Keratinocyte (primary cell): ENCODE results near the gene ZDHHC24. TPM values are rescaled to one million over a fixed set of nuclear protein-coding genes. Genes with fewer than 3 reads are reported as not detected.

Source experiments
- DNase-seq: peaks from one replicate; pipeline ENCODE4 v3.0.0-alpha.2; 2011; ENCODE audit warnings: low read depth, missing footprints, low spot score
- FAIRE-seq: peaks from 2 replicates; lab custom pipeline; 2011; peaks lifted over from hg19 to GRCh38; lab: Jason Lieb, UNC
- H2AFZ ChIP-seq: 2 replicates; pipeline ENCODE4 v1.6.0; 2012; ENCODE audit warnings: low read length, control low read depth, inconsistent platforms; ENCODE audit not compliant: control insufficient read depth
- H3K27ac ChIP-seq: 2 replicates; pipeline ENCODE4 v1.5.1; 2011; ENCODE audit warnings: low read length; ENCODE audit not compliant: control insufficient read depth, insufficient read depth
- H3K27me3 ChIP-seq: 3 replicates; pipeline ENCODE4 v1.6.0; 2011; ENCODE audit warnings: low read length; ENCODE audit not compliant: control insufficient read depth, insufficient read depth; ENCODE audit errors: extremely low read depth
- H3K36me3 ChIP-seq, 2 experiments: 2 replicates in 1 of 2; 3 replicates in 1 of 2; pipeline ENCODE4 v1.5.1; 2011; ENCODE audit warnings: low read length in 2 of 2, mild to moderate bottlenecking in 1 of 2; ENCODE audit not compliant: control insufficient read depth in 2 of 2, insufficient read depth in 2 of 2; ENCODE audit errors: extremely low read depth in 1 of 2
- H3K4me1 ChIP-seq: 3 replicates; pipeline ENCODE4 v1.5.1; 2011; ENCODE audit warnings: low read length; ENCODE audit not compliant: control insufficient read depth, insufficient read depth; ENCODE audit errors: extremely low read depth
- H3K4me2 ChIP-seq: 3 replicates; pipeline ENCODE4 v1.6.0; 2011; ENCODE audit warnings: low read depth, low read length; ENCODE audit not compliant: control insufficient read depth, insufficient read depth; ENCODE audit errors: extremely low read depth
- H3K4me3 ChIP-seq, 3 experiments: fragments of 200-600 bp in 1 of 3; sonication (generic) in 1 of 3; 2 replicates in 2 of 3; 3 replicates in 1 of 3; pipeline ENCODE4 v1.5.1; 2011 to 2016; ENCODE audit warnings: low read length in 3 of 3, mild to moderate bottlenecking in 3 of 3, control low read depth in 2 of 3, inconsistent platforms in 1 of 3, low read depth in 1 of 3, mixed read lengths in 1 of 3, mixed run types in 1 of 3, moderate library complexity in 1 of 3; ENCODE audit not compliant: control insufficient read depth in 2 of 3, insufficient read depth in 2 of 3; ENCODE audit errors: extremely low read depth in 1 of 3
- H3K79me2 ChIP-seq: 2 replicates; pipeline ENCODE4 v1.6.0; 2012; ENCODE audit warnings: low read length; ENCODE audit not compliant: control insufficient read depth, insufficient read depth
- H3K9ac ChIP-seq: 3 replicates; pipeline ENCODE4 v1.6.0; 2011; ENCODE audit warnings: low read length; ENCODE audit not compliant: control insufficient read depth, insufficient read depth; ENCODE audit errors: extremely low read depth
- H3K9me1 ChIP-seq: 3 replicates; pipeline ENCODE4 v1.6.0; 2011; ENCODE audit warnings: low read length; ENCODE audit not compliant: control insufficient read depth, insufficient read depth; ENCODE audit errors: extremely low read depth
- H3K9me3 ChIP-seq: 2 replicates; pipeline ENCODE4 v1.5.1; 2012; ENCODE audit warnings: low read depth, low read length; ENCODE audit not compliant: control insufficient read depth
- H4K20me1 ChIP-seq: 3 replicates; pipeline ENCODE4 v1.6.0; 2011; ENCODE audit warnings: low read length; ENCODE audit not compliant: control insufficient read depth, insufficient read depth; ENCODE audit errors: extremely low read depth
- EZH2 ChIP-seq: IDR thresholded peaks from one replicate; pipeline ENCODE4 v1.6.1; 2012; ENCODE audit warnings: inconsistent platforms, mild to moderate bottlenecking, low read length, moderate library complexity
- dilution Hi-C: fragments of 300-500 bp; cut with MboI; formaldehyde crosslinking; loops from one replicate; pipeline ENCODE4 v1.7.0; 2020; ENCODE audit warnings: low sequenced_read_pairs; ENCODE audit not compliant: extremely low pct_ligation_motif_present
- polyA plus RNA-seq, 5 experiments: library from polyadenylated mRNA; depleted of rRNA in 3 of 5; stranded (reverse) in 3 of 5; stranded (forward) in 1 of 5; unstranded in 1 of 5; fragments of >200 nt; gene quantifications; 1 replicate in 1 of 5; 2 replicates in 3 of 5; 3 replicates in 1 of 5; pipeline versions ENCODE4 v1.2.1 to v1.2.3, GENCODE V29; 2011 to 2012; ENCODE audit warnings: missing spikeins in 2 of 5, low read depth in 1 of 5, low replicate concordance in 1 of 5
- TF ChIP-seq, protein P1 (sequence below), 3 experiments: IDR thresholded peaks in 1 of 3; conservative IDR thresholded peaks in 1 of 3; optimal IDR thresholded peaks in 1 of 3; 2 replicates in 2 of 3; 3 replicates in 1 of 3; pipeline versions ENCODE3 to v1.5.1; 2011; ENCODE audit warnings: low read length in 3 of 3, mild to moderate bottlenecking in 3 of 3, moderate library complexity in 2 of 3, control low read depth in 1 of 3, inconsistent platforms in 1 of 3; ENCODE audit not compliant: insufficient read depth in 2 of 3; ENCODE audit errors: extremely low read depth in 1 of 3

ZDHHC24 gene
- polyA plus RNA-seq, 1 donor (not counting 4 experiments of a cell fraction or from before 2014, with no cell fraction given), result 4.8 TPM

DNA sequence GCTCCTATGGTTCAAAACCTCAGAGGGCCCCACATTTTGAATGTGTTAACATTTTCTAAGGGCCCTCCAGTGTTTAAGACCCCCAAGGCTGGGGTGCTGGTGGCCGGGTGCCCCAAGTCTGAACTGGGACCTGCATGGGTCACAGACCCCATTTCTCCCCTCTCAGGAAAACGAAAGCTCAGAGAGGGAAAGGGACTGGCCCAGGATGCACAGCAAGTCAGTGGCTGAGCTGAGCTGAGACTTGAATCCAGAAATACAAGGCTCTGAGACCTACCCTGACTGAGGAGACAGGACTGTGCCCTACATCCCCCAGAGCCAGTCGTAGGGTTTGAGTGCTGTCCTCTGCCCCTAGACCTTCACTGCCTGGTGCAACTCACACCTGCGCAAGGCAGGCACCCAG is 5.0 kb upstream of the ZDHHC24 start:
- Histone ChIP-seq H3K79me2 (no peaks in the 10 kb centered on the region), H3K27ac (no peak overlapping the region), H3K4me1 (peaks cover 4% of the 10 kb centered on the region), H2AFZ (no peak overlapping the region), H3K36me3 (no peaks in the 10 kb centered on the region), H3K9me3 (no peaks in the 10 kb centered on the region), H3K9ac (no peak overlapping the region), H4K20me1 (no peaks in the 10 kb centered on the region), H3K4me3 (no peak overlapping the region), H3K27me3 (peaks cover 19% of the 10 kb centered on the region), H3K9me1 (no peaks in the 10 kb centered on the region), H3K4me2 (no peak overlapping the region)
- TF ChIP-seq, protein P1, sequence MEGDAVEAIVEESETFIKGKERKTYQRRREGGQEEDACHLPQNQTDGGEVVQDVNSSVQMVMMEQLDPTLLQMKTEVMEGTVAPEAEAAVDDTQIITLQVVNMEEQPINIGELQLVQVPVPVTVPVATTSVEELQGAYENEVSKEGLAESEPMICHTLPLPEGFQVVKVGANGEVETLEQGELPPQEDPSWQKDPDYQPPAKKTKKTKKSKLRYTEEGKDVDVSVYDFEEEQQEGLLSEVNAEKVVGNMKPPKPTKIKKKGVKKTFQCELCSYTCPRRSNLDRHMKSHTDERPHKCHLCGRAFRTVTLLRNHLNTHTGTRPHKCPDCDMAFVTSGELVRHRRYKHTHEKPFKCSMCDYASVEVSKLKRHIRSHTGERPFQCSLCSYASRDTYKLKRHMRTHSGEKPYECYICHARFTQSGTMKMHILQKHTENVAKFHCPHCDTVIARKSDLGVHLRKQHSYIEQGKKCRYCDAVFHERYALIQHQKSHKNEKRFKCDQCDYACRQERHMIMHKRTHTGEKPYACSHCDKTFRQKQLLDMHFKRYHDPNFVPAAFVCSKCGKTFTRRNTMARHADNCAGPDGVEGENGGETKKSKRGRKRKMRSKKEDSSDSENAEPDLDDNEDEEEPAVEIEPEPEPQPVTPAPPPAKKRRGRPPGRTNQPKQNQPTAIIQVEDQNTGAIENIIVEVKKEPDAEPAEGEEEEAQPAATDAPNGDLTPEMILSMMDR (optimal IDR thresholded peaks at IDR 0.05 in 1 of 3, IDR thresholded peaks at IDR 0.05 in 1 of 3, conservative IDR thresholded peaks at IDR 0.05 in 1 of 3; ENCODE audit: extremely low read depth in 1 of 3, insufficient read depth in 2 of 3, low read length in 3 of 3), result no peak
- no peak for TF ChIP-seq EZH2
- DNase-seq, result no peak
- FAIRE-seq, result no peak
- dilution Hi-C loops, result no loop called here

DNA sequence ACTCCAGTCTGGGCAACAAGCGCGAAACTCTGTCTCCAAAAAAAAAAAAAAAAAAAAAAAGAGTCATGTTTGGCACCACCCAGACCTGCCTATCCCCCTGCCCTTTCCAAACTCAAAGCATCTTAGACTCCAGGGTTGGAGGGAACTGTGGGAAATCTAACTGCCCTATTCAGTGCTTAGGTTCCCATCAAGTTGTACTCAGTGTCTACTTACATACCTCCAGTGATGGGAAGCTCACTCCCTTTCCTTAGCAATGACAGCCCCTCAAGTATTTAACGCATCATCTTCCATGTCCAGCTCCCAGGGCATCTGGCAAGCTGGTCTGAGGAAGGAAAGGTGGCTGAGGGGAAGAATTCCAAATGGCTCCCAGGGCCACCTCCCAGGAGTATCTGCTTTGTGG is 3.8 kb upstream of the ZDHHC24 start:
- DNase-seq (no peak), FAIRE-seq (no peak)
- no peak overlapping the region for H3K27ac ChIP-seq
- no peaks in the 10 kb centered on the region for H3K9me1 ChIP-seq
- no peaks in the 10 kb centered on the region for H3K36me3 ChIP-seq
- dilution Hi-C loops, result no loop called here
- peaks cover 19% of the 10 kb centered on the region for H3K27me3 ChIP-seq
- no peak overlapping the region for H3K9ac ChIP-seq
- peaks cover 6% of the 10 kb centered on the region for H3K4me1 ChIP-seq
- no peaks in the 10 kb centered on the region for H3K79me2 ChIP-seq
- H2AFZ ChIP-seq, result no peak overlapping the region
- H3K9me3 ChIP-seq, result no peaks in the 10 kb centered on the region
- H3K4me2 ChIP-seq, result no peak overlapping the region
- no peaks in the 10 kb centered on the region for H4K20me1 ChIP-seq
- no peak for TF ChIP-seq EZH2
- TF ChIP-seq, protein P1 (optimal IDR thresholded peaks at IDR 0.05 in 1 of 3, IDR thresholded peaks at IDR 0.05 in 1 of 3, conservative IDR thresholded peaks at IDR 0.05 in 1 of 3; ENCODE audit: extremely low read depth in 1 of 3, insufficient read depth in 2 of 3, low read length in 3 of 3), result no peak
- no peak overlapping the region for H3K4me3 ChIP-seq
